Vagina (tissue), 2 donors: ENCODE measurements around the gene MYRIP.

Experiments
- CTCF ChIP-seq, 3 experiments: fragments of 450-650 bp in 2 of 3; fragments of 200-600 bp in 1 of 3; sonication (generic) in 1 of 3; IDR thresholded peaks; one replicate each; pipeline ENCODE4 v1.5.1; 2017 to 2019; ENCODE audit warnings: antibody characterized with exemption in 3 of 3, mild to moderate bottlenecking in 2 of 3, moderate library complexity in 2 of 3
- POLR2AphosphoS5 ChIP-seq, 2 donors: sonication (generic); formaldehyde crosslinking; IDR thresholded peaks; one replicate each; pipeline ENCODE4 v1.9.0; 2017; ENCODE audit warnings: antibody characterized with exemption in 2 of 2, mild to moderate bottlenecking in 2 of 2, low read depth in 1 of 2; ENCODE audit not compliant: insufficient read depth in 1 of 2

- TF ChIP-seq CTCF (IDR thresholded peaks at IDR 0.05) (no peak), POLR2AphosphoS5 (IDR thresholded peaks at IDR 0.05; ENCODE audit: insufficient read depth in 1 of 2, low read depth in 1 of 2) (no peak)
Observed at GRCh38 chr3:40118091-40118490, 308.7 kb downstream of the MYRIP start.
